Activated CD4-positive, alpha-beta memory T cell treated with anti-CD3 and anti-CD28 coated beads for 36 hours (primary cell): Measurements from ENCODE around the gene SF3A1. TPM values are rescaled to one million over a fixed set of nuclear protein-coding genes. Genes with fewer than 3 reads are reported as not detected.

ENCODE experiments used
- CTCF ChIA-PET: fragments of 350-600 bp; sonication (Branson Sonifier 250); formaldehyde crosslinking; loops from one replicate; lab custom pipeline; 2021; ENCODE audit warnings: antibody characterized with exemption, inconsistent platforms; lab: Charles Lee
- POLR2A ChIA-PET: fragments of 350-600 bp; sonication (Branson Sonifier 250); formaldehyde crosslinking; loops from one replicate; lab custom pipeline; 2021; ENCODE audit warnings: antibody characterized with exemption; lab: Charles Lee
- DNase-seq: peaks from one replicate; pipeline ENCODE4 v3.0.0-alpha.2; 2020
- H3K27ac Mint-ChIP-seq: one replicate; pipeline ENCODE4 v1.8.0; 2021; ENCODE audit warnings: mixed read lengths
- H3K27me3 Mint-ChIP-seq: one replicate; pipeline ENCODE4 v1.8.0; 2021; ENCODE audit warnings: mixed read lengths
- H3K36me3 Mint-ChIP-seq: one replicate; pipeline ENCODE4 v1.8.0; 2021; ENCODE audit warnings: mixed read lengths
- H3K4me1 Mint-ChIP-seq: one replicate; pipeline ENCODE4 v1.8.0; 2021; ENCODE audit warnings: low read depth, mixed read lengths
- H3K4me3 Mint-ChIP-seq: one replicate; pipeline ENCODE4 v1.8.0; 2021; ENCODE audit warnings: mild to moderate bottlenecking, mixed read lengths
- H3K9me3 Mint-ChIP-seq: one replicate; pipeline ENCODE4 v1.8.0; 2021; ENCODE audit warnings: mixed read lengths
- intact Hi-C: fragments of 100-400 bp; cut with micrococcal nuclease; formaldehyde crosslinking; loops from one replicate; pipeline ENCODE4 v1.15.1; 2023
- total RNA-seq, 2 experiments: library from RNA; stranded (reverse); gene quantifications; one replicate each; pipeline ENCODE4 v1.2.3, GENCODE V29; 2021

Gene SF3A1
- total RNA-seq, 2 experiments from 2014 or later = 255 to 273 TPM

DNA sequence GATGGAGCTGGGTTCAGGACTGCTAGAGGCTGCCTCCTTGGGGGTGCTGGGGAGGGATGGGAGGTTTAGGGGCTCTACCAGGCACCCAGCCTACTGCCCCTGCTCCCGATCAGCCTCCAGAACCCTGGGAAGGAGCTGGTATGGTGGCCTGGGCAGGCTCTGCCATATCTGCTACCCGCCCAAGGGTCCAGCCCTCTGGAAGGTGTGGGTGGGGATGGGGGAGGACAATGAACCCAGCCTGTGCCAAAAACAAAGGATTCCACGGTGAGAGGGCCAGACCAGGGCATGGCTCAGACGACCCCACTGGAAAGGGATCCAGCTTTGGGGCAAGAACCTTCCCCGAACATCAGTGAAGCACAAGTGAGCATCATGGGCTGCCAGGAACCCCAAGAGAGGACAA is 70.4 kb downstream of the SF3A1 start:
- no peaks in the 10 kb centered on the region for H3K27me3 Mint-ChIP-seq
- no peak overlapping the region for H3K27ac Mint-ChIP-seq
- ChIA-PET CTCF (interaction anchor here (0.6 to 9.4 kb wide), 18 partner anchors 14 to 201 kb away, joined by 3 to 154 read pairs (median 6); partner anchors contain the start of genes MTFP1, OSM, RNF215 and SEC14L2), POLR2A (interaction anchor here (1.1 kb wide), 1 partner anchor 70 kb away, joined by 3 read pairs; the partner anchor contains the start of genes CCDC157 and SF3A1)
- H3K9me3 Mint-ChIP-seq = no peaks in the 10 kb centered on the region
- H3K4me1 Mint-ChIP-seq = peaks cover 35% of the 10 kb centered on the region
- H3K4me3 Mint-ChIP-seq = no peak overlapping the region
- intact Hi-C loops = no loop called here
- no peak for DNase-seq
- H3K36me3 Mint-ChIP-seq = peaks cover 3% of the 10 kb centered on the region

DNA sequence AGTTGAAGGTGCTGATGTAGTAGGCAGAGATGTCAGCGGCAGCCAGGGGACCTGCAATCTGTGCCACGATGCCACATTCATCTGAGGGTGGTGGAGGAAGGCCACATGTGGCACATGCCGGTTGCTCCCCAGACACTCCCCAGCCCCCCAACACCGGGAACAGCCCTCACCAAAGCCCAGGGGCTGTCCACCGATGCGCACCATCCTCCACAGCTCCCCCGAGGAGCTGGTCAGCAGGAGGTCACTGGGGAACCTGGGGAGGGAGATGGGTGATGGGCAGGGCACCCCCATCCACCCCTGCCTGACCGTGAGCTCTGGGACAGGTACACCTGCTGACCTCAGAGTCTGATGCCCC is 70.9 kb downstream of the SF3A1 start:
- Mint-ChIP-seq H3K9me3 (no peaks in the 10 kb centered on the region), H3K36me3 (peaks cover 2% of the 10 kb centered on the region), H3K4me1 (peaks cover 35% of the 10 kb centered on the region), H3K27ac (no peak overlapping the region), H3K4me3 (no peak overlapping the region), H3K27me3 (no peaks in the 10 kb centered on the region)
- ChIA-PET POLR2A (interaction anchor here (0.6 to 1.1 kb wide), 2 partner anchors 71 to 137 kb away, joined by 3 read pairs; partner anchors contain the start of genes CCDC157 and SF3A1), CTCF (interaction anchor here (0.6 to 9.4 kb wide), 18 partner anchors 15 to 202 kb away, joined by 3 to 154 read pairs (median 5); partner anchors contain the start of genes MTFP1, OSM, RNF215 and SEC14L2)
- intact Hi-C loops = no loop called here
- no peak for DNase-seq

DNA sequence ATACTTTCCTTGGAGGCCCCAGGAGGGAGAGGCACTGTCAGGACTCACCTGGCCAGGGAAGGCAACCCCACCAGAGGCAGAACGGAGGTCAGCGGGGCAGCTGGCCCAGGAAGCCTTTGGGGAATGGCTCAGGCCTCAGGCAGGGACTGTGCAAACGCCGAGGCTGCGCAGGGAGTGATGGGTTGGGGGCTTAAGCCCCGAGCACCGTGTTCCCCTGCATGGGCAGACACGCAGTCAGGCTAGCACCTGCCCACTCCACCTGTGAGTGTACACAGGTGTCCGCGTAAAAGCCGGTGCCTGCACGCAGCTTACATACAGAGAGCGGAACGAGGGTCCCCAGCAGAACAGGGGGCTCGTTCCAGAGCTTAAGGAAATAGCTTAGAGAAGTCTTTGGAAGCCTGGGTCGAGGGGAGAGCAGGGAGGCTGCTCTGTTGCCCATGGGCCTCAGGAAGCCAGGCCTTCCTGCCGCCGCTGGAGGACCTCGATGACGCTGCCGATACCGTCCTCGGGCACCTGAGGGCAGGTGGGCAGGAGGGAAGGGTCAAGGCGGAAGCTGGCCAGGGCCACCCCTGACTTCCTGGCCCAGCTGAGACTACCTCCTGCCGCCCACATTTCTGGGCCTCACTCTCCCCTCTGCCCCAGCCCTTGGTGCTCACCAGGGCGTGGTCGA is 71.4 kb downstream of the SF3A1 start:
- Mint-ChIP-seq H3K36me3 (peaks cover 2% of the 10 kb centered on the region), H3K9me3 (no peaks in the 10 kb centered on the region), H3K27ac (no peak overlapping the region), H3K4me1 (peaks cover 34% of the 10 kb centered on the region), H3K4me3 (no peak overlapping the region), H3K27me3 (no peaks in the 10 kb centered on the region)
- POLR2A ChIA-PET = interaction anchor here (0.6 to 1.5 kb wide), 3 partner anchors 18 to 137 kb away, joined by 3 read pairs; partner anchors contain the start of genes CCDC157 and SF3A1
- intact Hi-C loops = no loop called here
- CTCF ChIA-PET = interaction anchor here (0.9 to 9.4 kb wide), 17 partner anchors 16 to 202 kb away, joined by 3 to 154 read pairs (median 5); partner anchors contain the start of genes MTFP1, OSM, RNF215 and SEC14L2
- no peak for DNase-seq

DNA sequence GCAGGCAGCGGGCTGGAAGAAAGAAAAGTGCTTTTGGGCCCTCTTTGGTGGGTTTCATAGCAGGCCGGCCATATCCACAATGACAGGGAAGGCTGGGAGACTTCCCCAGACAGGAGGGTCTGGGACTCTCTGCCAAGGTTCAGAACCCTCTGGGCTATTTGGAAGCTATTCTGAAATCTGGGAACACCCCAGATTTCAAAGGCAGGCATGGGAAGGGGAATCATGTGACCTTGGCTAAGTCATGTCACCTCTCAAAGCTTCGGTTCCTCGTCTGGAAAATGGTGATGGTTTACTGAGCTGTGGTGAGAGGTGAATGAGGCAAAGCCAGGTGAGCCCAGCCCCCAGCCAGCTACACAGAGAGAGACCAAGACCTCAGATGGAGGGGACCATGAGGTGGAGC is 72.0 kb downstream of the SF3A1 start:
- H3K9me3 Mint-ChIP-seq = no peaks in the 10 kb centered on the region
- no peak overlapping the region for H3K27ac Mint-ChIP-seq
- H3K36me3 Mint-ChIP-seq = peaks cover 2% of the 10 kb centered on the region
- no peak overlapping the region for H3K4me3 Mint-ChIP-seq
- DNase-seq = no peak
- no peaks in the 10 kb centered on the region for H3K27me3 Mint-ChIP-seq
- CTCF ChIA-PET = interaction anchor here (0.9 to 9.4 kb wide), 8 partner anchors 22 to 201 kb away, joined by 3 to 154 read pairs (median 10); partner anchors contain the start of genes OSM and RNF215
- peaks cover 30% of the 10 kb centered on the region for H3K4me1 Mint-ChIP-seq
- intact Hi-C loops = no loop called here
- POLR2A ChIA-PET = interaction anchor here (1.5 kb wide), 1 partner anchor 17 kb away, joined by 3 read pairs; no protein-coding TSS in a partner anchor

DNA sequence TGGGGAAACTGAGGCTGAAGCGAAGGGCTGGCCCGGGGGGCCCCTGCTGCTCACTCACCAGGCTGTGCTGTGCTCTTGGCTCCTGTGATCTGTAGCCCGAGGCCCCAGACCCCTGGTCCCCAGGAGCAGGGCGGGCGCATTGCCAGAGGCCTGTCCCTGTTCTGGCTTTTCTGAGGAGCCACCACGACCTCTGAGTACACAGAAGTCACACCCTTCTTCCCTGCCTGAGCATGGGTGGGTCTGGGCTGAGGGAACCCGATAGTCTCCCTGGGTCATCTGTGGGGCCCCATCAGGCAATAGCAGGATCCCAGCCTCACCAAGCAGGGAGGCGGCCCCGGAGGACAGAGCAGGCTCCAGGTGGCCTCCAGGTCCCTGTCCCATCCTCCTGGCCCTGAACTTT is 72.5 kb downstream of the SF3A1 start:
- no peak overlapping the region for H3K27ac Mint-ChIP-seq
- POLR2A ChIA-PET = interaction anchor here (0.6 to 1.5 kb wide), 2 partner anchors 17 to 131 kb away, joined by 3 read pairs; no protein-coding TSS in a partner anchor
- intact Hi-C loops = no loop called here

DNA sequence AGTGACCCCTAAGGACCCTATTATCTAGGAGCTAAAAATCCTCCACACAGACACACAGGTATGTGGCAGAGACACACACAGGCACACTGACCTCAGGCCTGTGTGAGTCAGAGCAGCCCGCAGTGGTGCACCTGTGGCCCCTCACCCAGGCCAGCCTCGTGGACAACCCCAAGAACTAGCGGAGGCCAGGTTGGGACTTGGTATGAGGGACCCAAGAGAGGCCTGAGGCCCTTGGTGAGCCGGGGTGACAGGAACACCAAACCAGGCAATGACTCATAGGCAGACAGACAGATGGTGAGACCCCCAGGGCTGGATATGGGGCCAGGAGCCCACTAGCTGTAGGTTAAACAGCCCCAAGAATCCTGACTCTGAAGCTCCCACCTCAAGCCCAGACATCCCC is 73.4 kb downstream of the SF3A1 start:
- Mint-ChIP-seq H3K4me3 (no peak overlapping the region), H3K4me1 (peaks cover 36% of the 10 kb centered on the region), H3K27ac (no peak overlapping the region), H3K36me3 (peaks cover 2% of the 10 kb centered on the region), H3K27me3 (no peaks in the 10 kb centered on the region), H3K9me3 (no peaks in the 10 kb centered on the region)
- CTCF ChIA-PET = interaction anchor here (1.2 to 9.4 kb wide), 4 partner anchors 16 to 177 kb away, joined by 5 to 154 read pairs (median 20); partner anchors contain the start of gene OSM
- intact Hi-C loops = no loop called here
- POLR2A ChIA-PET = no interaction called here
- no peak for DNase-seq

More for the DNA sequence above, 72.5 kb downstream of the SF3A1 start:
- H3K4me3 Mint-ChIP-seq = no peak overlapping the region
- H3K36me3 Mint-ChIP-seq = peaks cover 2% of the 10 kb centered on the region
- peaks cover 34% of the 10 kb centered on the region for H3K4me1 Mint-ChIP-seq
- CTCF ChIA-PET = interaction anchor here (1.3 to 9.4 kb wide), 4 partner anchors 21 to 201 kb away, joined by 3 to 154 read pairs (median 26); partner anchors contain the start of genes OSM and RNF215
- no peaks in the 10 kb centered on the region for H3K9me3 Mint-ChIP-seq
- no peaks in the 10 kb centered on the region for H3K27me3 Mint-ChIP-seq
- no peak for DNase-seq

DNA sequence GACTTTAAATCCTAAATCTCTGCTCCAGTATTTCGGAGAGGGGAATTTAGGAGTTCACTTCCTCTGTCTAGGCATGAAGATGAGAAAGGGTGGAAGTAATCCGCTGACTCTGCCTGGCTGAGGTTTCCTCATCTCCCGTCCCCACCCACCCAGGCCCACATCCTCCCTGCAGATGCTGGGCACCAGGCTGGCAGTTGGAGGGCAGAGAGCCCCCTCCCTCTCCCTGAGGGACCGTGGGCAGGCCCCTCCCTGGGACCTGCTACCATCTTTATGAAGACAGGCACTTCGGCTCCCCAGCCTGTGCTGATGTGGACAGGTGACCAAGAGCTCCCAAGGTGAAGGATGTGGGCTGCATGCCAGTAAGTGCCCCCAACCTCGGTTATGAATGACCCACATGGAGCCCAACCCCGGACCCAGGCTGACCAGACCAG is 74.1 kb downstream of the SF3A1 start:
- DNase-seq = no peak
- peaks cover 29% of the 10 kb centered on the region for H3K4me1 Mint-ChIP-seq
- H3K9me3 Mint-ChIP-seq = no peaks in the 10 kb centered on the region
- H3K4me3 Mint-ChIP-seq = no peak overlapping the region
- intact Hi-C loops = no loop called here
- peaks cover 2% of the 10 kb centered on the region for H3K36me3 Mint-ChIP-seq
- POLR2A ChIA-PET = no interaction called here
- CTCF ChIA-PET = interaction anchor here (0.8 to 9.4 kb wide), 5 partner anchors 15 to 176 kb away, joined by 3 to 154 read pairs (median 6); partner anchors contain the start of genes OSM and RNF215
- H3K27me3 Mint-ChIP-seq = no peaks in the 10 kb centered on the region
- H3K27ac Mint-ChIP-seq = no peak overlapping the region

Other genes starting within 250 kb of the SF3A1 start
- gene LIF, start 110.1 kb downstream of the SF3A1 start, total RNA-seq = 100 to 1,000 TPM; 176 to 189 TPM
- 10 to 100 TPM; 39.6 to 41.2 TPM for gene OSM, start 90.0 kb downstream of the SF3A1 start, total RNA-seq
- 1 to 10 TPM; 3.6 to 4.0 TPM for gene CASTOR1, start 67.4 kb downstream of the SF3A1 start, total RNA-seq
- 10 to 100 TPM; 28.9 to 29.0 TPM for gene TBC1D10A, start 30.0 kb downstream of the SF3A1 start, total RNA-seq
- 1 to 10 TPM; 2.1 to 2.9 TPM for gene CCDC157, start 113 bp upstream of the SF3A1 start, total RNA-seq
- gene RNF215, start 30.5 kb upstream of the SF3A1 start, total RNA-seq = 10 to 100 TPM in 1 of 2 experiments, 1 to 10 TPM in 1; 8.8 to 10.2 TPM
- 10 to 100 TPM; 12.8 to 15.3 TPM for gene SEC14L2, start 40.1 kb upstream of the SF3A1 start, total RNA-seq
- 10 to 100 TPM; 50.5 to 54.5 TPM for gene MTFP1, start 68.9 kb upstream of the SF3A1 start, total RNA-seq
- not detected for gene SEC14L3, start 115.1 kb upstream of the SF3A1 start, total RNA-seq
- gene SEC14L4, start 148.8 kb upstream of the SF3A1 start, total RNA-seq = not detected
- under 1 TPM in 1 of 2 experiments, not detected in 1; 0.17 TPM for gene SEC14L6, start 189.8 kb upstream of the SF3A1 start, total RNA-seq
- not detected for gene GAL3ST1, start 217.8 kb upstream of the SF3A1 start, total RNA-seq
- 10 to 100 TPM; 99.3 to 99.6 TPM for gene PES1, start 235.0 kb upstream of the SF3A1 start, total RNA-seq